IPS DF 6.9 (cell line): Measurements from ENCODE around the gene SH2D4B.
"Not testable (repeated sequence)": the region's sequence is repeated elsewhere in the genome, so short reads cannot be mapped to it uniquely, and the experiment has no call there.

Source experiments
- DNase-seq: peaks from one replicate; pipeline ENCODE4 v3.0.0-alpha.2; 2013; ENCODE audit warnings: low read depth, low spot score
- H3K27ac ChIP-seq: one replicate; pipeline ENCODE4 v1.5.1; 2013; ENCODE audit warnings: low read length, control low read depth
- H3K27me3 ChIP-seq: 2 replicates; pipeline ENCODE4 v1.6.1; 2013; ENCODE audit warnings: mild to moderate bottlenecking, low read length; ENCODE audit not compliant: control insufficient read depth, insufficient read depth
- H3K36me3 ChIP-seq: 2 replicates; pipeline ENCODE4 v1.6.1; 2013; ENCODE audit warnings: low read length; ENCODE audit not compliant: control insufficient read depth, insufficient read depth
- H3K4me1 ChIP-seq: 2 replicates; pipeline ENCODE4 v1.6.1; 2013; ENCODE audit warnings: low read length; ENCODE audit not compliant: control insufficient read depth, insufficient read depth
- H3K4me3 ChIP-seq: 2 replicates; pipeline ENCODE4 v1.5.1; 2013; ENCODE audit warnings: mild to moderate bottlenecking, low read length
- H3K9me3 ChIP-seq: 2 replicates; pipeline ENCODE4 v1.6.1; 2013; ENCODE audit warnings: low read length, inconsistent platforms; ENCODE audit not compliant: control insufficient read depth, insufficient read depth
- WGBS: extraction: QIAGEN DNeasy Blood & Tissue Kit; methylation state at CpG from one replicate; pipeline ENCODE4 v1.1.7; 2013; ENCODE audit warnings: mixed read lengths, missing lambda C conversion rate; ENCODE audit not compliant: insufficient read length, insufficient coverage; 5-methylcytosine and 5-hydroxymethylcytosine counted together

Gene SH2D4B

GRCh38 chr10:80537086-80537735, 491 bp upstream of the SH2D4B start:
- H3K27me3 ChIP-seq = no peaks in the 10 kb centered on the region
- no peak overlapping the region for H3K27ac ChIP-seq
- H3K4me3 ChIP-seq = no peak overlapping the region
- no peaks in the 10 kb centered on the region for H3K9me3 ChIP-seq
- H3K4me1 ChIP-seq = no peaks in the 10 kb centered on the region
- H3K36me3 ChIP-seq = no peaks in the 10 kb centered on the region
- no CpG with 5 or more reads among the region's 8 CpGs for WGBS
- no peak for DNase-seq

GRCh38 chr10:80538481-80539185, 931 bp downstream of the SH2D4B start:
- no CpG with 5 or more reads among the region's 16 CpGs for WGBS
- DNase-seq = no peak
- Histone ChIP-seq H3K36me3 (no peaks in the 10 kb centered on the region), H3K9me3 (no peaks in the 10 kb centered on the region), H3K4me1 (no peaks in the 10 kb centered on the region), H3K27ac (no peak overlapping the region), H3K27me3 (no peaks in the 10 kb centered on the region), H3K4me3 (no peak overlapping the region)

GRCh38 chr10:80539421-80540031, 1.8 kb downstream of the SH2D4B start:
- Histone ChIP-seq H3K27me3 (no peaks in the 10 kb centered on the region), H3K36me3 (no peaks in the 10 kb centered on the region), H3K4me3 (no peak overlapping the region), H3K4me1 (no peaks in the 10 kb centered on the region), H3K9me3 (no peaks in the 10 kb centered on the region), H3K27ac (no peak overlapping the region)
- DNase-seq = no peak
- no CpG with 5 or more reads among the region's 7 CpGs for WGBS

GRCh38 chr10:80540136-80540535, 2.4 kb downstream of the SH2D4B start:
- Histone ChIP-seq H3K4me3 (no peak overlapping the region), H3K27ac (no peak overlapping the region), H3K9me3 (no peaks in the 10 kb centered on the region), H3K36me3 (no peaks in the 10 kb centered on the region), H3K27me3 (no peaks in the 10 kb centered on the region), H3K4me1 (no peaks in the 10 kb centered on the region)
- DNase-seq = no peak
- whole genome bisulfite sequencing = no CpG with 5 or more reads among the region's 11 CpGs

- no peaks in the 10 kb centered on the region for H3K4me1 ChIP-seq
- WGBS = no CpG with 5 or more reads among the region's 9 CpGs
- no peak for DNase-seq
- H3K9me3 ChIP-seq = no peaks in the 10 kb centered on the region
- H3K27ac ChIP-seq = no peak overlapping the region
- no peaks in the 10 kb centered on the region for H3K27me3 ChIP-seq
- no peak overlapping the region for H3K4me3 ChIP-seq
- H3K36me3 ChIP-seq = no peaks in the 10 kb centered on the region
Observed at GRCh38 chr10:80540618-80540980, 2.9 kb downstream of the SH2D4B start.

- WGBS = no CpG with 5 or more reads among the region's 11 CpGs
- H3K4me3 ChIP-seq = no peak overlapping the region
- no peaks in the 10 kb centered on the region for H3K4me1 ChIP-seq
- no peak overlapping the region for H3K27ac ChIP-seq
- H3K36me3 ChIP-seq = no peaks in the 10 kb centered on the region
- H3K27me3 ChIP-seq = no peaks in the 10 kb centered on the region
- DNase-seq = no peak
- no peaks in the 10 kb centered on the region for H3K9me3 ChIP-seq
Observed at GRCh38 chr10:80540981-80541750, 3.5 kb downstream of the SH2D4B start.

- no CpG with 5 or more reads among the region's 4 CpGs for WGBS
- no peak overlapping the region for H3K4me3 ChIP-seq
- H3K9me3 ChIP-seq = no peaks in the 10 kb centered on the region
- H3K27me3 ChIP-seq = no peaks in the 10 kb centered on the region
- H3K4me1 ChIP-seq = no peaks in the 10 kb centered on the region
- no peaks in the 10 kb centered on the region for H3K36me3 ChIP-seq
- no peak overlapping the region for H3K27ac ChIP-seq
- no peak for DNase-seq
Observed at GRCh38 chr10:80542053-80542452, 4.4 kb downstream of the SH2D4B start.

- Histone ChIP-seq H3K4me3 (no peak overlapping the region), H3K27me3 (no peaks in the 10 kb centered on the region), H3K36me3 (no peaks in the 10 kb centered on the region), H3K4me1 (no peaks in the 10 kb centered on the region), H3K9me3 (no peaks in the 10 kb centered on the region), H3K27ac (no peak overlapping the region)
- DNase-seq = no peak
- WGBS = no CpG with 5 or more reads among the region's 19 CpGs
Observed at GRCh38 chr10:80542652-80543318, 5.1 kb downstream of the SH2D4B start.

- DNase-seq = not testable (repeated sequence)
Observed at GRCh38 chr10:80543319-80543672, 5.6 kb downstream of the SH2D4B start.

GRCh38 chr10:80544316-80544953, 6.7 kb downstream of the SH2D4B start:
- H3K4me3 ChIP-seq = no peak overlapping the region
- no peaks in the 10 kb centered on the region for H3K4me1 ChIP-seq
- no CpG with 5 or more reads among the region's 12 CpGs for WGBS
- H3K27me3 ChIP-seq = no peaks in the 10 kb centered on the region
- H3K36me3 ChIP-seq = no peaks in the 10 kb centered on the region
- no peaks in the 10 kb centered on the region for H3K9me3 ChIP-seq
- no peak overlapping the region for H3K27ac ChIP-seq
- no peak for DNase-seq

More at GRCh38 chr10:80543319-80543672, 5.6 kb downstream of the SH2D4B start:
- H3K9me3 ChIP-seq, H3K27ac ChIP-seq, H3K36me3 ChIP-seq, H3K27me3 ChIP-seq, H3K4me1 ChIP-seq, H3K4me3 ChIP-seq: not testable (repeated sequence)
- no CpG with 5 or more reads among the region's 25 CpGs for WGBS
